ENCODE data around the gene PRDX2.

DNA sequence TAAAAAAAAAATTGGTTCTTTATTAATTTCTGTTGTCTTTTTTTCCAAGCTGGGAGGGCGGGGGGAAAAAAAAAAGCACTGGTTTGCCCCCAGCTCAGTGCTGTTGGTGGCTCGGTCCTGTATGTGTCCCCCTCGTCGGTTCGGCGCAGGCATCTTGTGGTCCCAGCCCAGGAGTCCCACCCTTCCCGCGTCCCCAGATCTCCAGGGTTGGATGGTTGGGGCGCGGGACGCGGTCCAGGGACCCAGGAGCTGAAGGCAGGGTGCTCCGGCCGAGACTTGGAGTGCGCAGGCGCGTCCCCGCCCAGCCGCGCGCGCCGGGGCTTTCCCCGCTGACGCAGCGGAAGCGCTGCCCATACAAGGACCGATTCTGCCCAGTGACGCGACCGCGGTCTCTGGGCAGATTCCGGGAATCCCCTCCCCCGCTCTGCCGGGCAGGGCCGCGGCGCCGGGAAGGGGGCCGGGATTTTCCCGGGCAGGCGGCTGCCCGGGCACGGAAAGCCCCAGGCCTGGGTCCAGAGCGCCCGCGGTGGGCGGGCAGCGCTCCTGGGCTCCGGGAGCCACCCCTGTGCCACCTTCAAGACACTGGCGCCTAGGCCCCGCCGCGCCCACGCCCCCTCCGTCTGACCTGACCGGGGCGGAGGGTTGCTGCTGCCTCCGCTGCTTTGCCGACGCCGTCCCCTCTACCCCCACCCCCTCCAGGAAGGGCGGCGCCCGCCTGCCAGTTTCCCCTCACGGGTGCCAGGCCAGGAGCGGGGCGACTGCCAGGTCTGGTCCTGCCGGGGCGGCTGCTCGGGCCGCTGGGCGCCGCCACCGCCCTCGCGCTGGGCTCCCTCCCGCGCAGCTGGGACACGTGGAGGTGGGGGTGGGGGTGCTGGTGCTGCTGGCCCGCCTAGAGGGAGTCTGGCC lies 8.1 kb downstream of the PRDX2 start:
- TF ChIP-seq, protein P1, sequence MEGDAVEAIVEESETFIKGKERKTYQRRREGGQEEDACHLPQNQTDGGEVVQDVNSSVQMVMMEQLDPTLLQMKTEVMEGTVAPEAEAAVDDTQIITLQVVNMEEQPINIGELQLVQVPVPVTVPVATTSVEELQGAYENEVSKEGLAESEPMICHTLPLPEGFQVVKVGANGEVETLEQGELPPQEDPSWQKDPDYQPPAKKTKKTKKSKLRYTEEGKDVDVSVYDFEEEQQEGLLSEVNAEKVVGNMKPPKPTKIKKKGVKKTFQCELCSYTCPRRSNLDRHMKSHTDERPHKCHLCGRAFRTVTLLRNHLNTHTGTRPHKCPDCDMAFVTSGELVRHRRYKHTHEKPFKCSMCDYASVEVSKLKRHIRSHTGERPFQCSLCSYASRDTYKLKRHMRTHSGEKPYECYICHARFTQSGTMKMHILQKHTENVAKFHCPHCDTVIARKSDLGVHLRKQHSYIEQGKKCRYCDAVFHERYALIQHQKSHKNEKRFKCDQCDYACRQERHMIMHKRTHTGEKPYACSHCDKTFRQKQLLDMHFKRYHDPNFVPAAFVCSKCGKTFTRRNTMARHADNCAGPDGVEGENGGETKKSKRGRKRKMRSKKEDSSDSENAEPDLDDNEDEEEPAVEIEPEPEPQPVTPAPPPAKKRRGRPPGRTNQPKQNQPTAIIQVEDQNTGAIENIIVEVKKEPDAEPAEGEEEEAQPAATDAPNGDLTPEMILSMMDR (conservative IDR thresholded peaks at IDR 0.05; ENCODE audit: low read depth, low read length), result no peak
- no peak for TF ChIP-seq EZH2 (IDR thresholded peaks at IDR 0.05; ENCODE audit: borderline replicate concordance, low read depth, low read length, poor library complexity, severe bottlenecking)

All from A673 (cell line).